Lung (tissue), 12 donors: Measurements from ENCODE around the gene FIGN. TPM values are rescaled to one million over a fixed set of nuclear protein-coding genes. Genes with fewer than 3 reads are reported as not detected.

Source experiments
- ATAC-seq: fragments of 200-7000 bp; cut with Tn5 transposase; one replicate; pipeline ENCODE4 v1.9.1; 2020; ENCODE audit warnings: moderate number of reproducible peaks; ENCODE audit not compliant: insufficient read depth, low FRiP score
- DNase-seq, 3 donors: peaks; one replicate each; pipeline ENCODE4 v3.0.0-alpha.2; 2013 to 2017
- H3K27ac ChIP-seq, 2 donors: one replicate each; pipeline ENCODE4 v1.5.1; 2013; ENCODE audit warnings: mild to moderate bottlenecking in 2 of 2, moderate library complexity in 2 of 2, control low read depth in 1 of 2, inconsistent platforms in 1 of 2, low read depth in 1 of 2, low read length in 1 of 2
- H3K27me3 ChIP-seq, 3 donors: one replicate each; pipeline ENCODE4 v1.5.1; 2013; ENCODE audit warnings: low read length in 2 of 3; ENCODE audit not compliant: control insufficient read depth in 3 of 3, insufficient read depth in 3 of 3
- H3K36me3 ChIP-seq, 4 donors: one replicate each; pipeline ENCODE4 v1.5.1; 2013; ENCODE audit warnings: low read length in 4 of 4, mild to moderate bottlenecking in 1 of 4, moderate library complexity in 1 of 4; ENCODE audit not compliant: control insufficient read depth in 4 of 4, insufficient read depth in 4 of 4
- H3K4me1 ChIP-seq, 5 donors: one replicate each; pipeline ENCODE4 v1.5.1; 2013; ENCODE audit warnings: low read length in 5 of 5, mild to moderate bottlenecking in 2 of 5, moderate library complexity in 1 of 5; ENCODE audit not compliant: control insufficient read depth in 5 of 5, insufficient read depth in 5 of 5
- H3K4me3 ChIP-seq: one replicate; pipeline ENCODE4 v1.5.1; 2013; ENCODE audit warnings: mild to moderate bottlenecking, control low read depth, moderate library complexity
- H3K9ac ChIP-seq, 2 donors: one replicate each; pipeline ENCODE4 v1.5.1; 2013; ENCODE audit warnings: low read length in 2 of 2, control low read depth in 1 of 2; ENCODE audit not compliant: insufficient read depth in 1 of 2
- H3K9me3 ChIP-seq, 4 donors: one replicate each; pipeline ENCODE4 v1.5.1; 2013; ENCODE audit warnings: low read length in 3 of 4, mild to moderate bottlenecking in 1 of 4, moderate library complexity in 1 of 4; ENCODE audit not compliant: control insufficient read depth in 4 of 4, insufficient read depth in 3 of 4
- WGBS, 2 donors: extraction: QIAGEN DNeasy Blood & Tissue Kit; methylation state at CpG; one replicate each; pipeline ENCODE4 v1.1.7; 2013; 5-methylcytosine and 5-hydroxymethylcytosine counted together
- polyA plus RNA-seq, 2 donors: library from polyadenylated mRNA; stranded (reverse); fragments of 200-250 nt; gene quantifications; one replicate each; pipeline ENCODE4 v1.2.1, GENCODE V29; 2013
- total RNA-seq, 2 donors: library from RNA; depleted of rRNA in 1 of 2; stranded (reverse); fragments of >200 nt in 1 of 2; gene quantifications; one replicate each; pipeline ENCODE4 v1.2.1, GENCODE V29; 2014 to 2021
- TF ChIP-seq, protein P1 (sequence below): IDR thresholded peaks from 2 replicates; pipeline ENCODE4 v1.5.1; 2012; ENCODE audit warnings: mild to moderate bottlenecking; ENCODE audit errors: control extremely low read depth, extremely low read depth
- donor health status: control.
- donor health status: control.
- donor health status: Bipolar disorder and iron deficiency.
- donor health status: healthy.
- donor health status: DM: yes; HTN: yes; CAD: no.

The FIGN gene
- total and polyA plus RNA-seq, 4 donors: 0.42 to 6.5 (median 3.0) TPM

DNA sequence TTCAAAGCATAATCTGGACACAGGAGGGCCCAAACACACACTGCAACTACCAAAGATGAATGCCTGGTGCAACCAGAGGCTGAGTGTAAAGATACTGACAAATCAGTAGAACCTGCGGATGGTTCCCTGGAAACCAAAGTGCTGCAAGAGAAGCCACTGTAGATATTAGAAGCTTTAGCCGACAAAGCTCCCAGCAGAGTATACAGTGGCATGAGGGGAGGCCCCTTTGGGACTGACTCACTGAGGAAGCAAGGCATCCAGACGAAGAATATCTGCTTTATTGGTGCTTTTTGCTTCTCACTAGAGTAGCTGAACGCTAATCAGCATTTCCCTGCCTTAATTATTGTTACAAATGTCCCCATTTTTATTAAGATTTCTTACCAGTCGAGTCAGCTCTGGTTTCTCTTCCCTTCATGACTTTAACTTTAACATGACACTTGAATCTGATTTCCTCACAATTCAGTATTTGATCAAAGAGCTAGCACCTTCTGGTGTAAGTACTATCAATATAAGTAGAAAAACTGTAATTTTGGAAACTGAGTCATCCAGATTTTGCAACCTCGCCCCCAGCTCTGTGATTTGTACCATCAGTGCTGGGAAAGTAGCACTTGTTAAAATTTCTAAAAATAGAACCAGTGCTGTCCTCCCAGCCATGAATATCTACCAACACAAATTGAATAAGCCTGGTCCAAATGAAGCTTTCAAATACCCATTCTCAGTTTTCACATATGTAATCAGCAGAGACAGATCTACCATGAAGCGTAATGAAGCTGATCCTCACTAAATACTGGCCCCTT lies 34.2 kb downstream of the FIGN start:
- ATAC-seq (no peak), DNase-seq (no peak)
- Histone ChIP-seq H3K4me3 (no peak overlapping the region), H3K36me3 (no peaks in the 10 kb centered on the region), H3K27ac (peak overlapping the region in 1 of 2 donors; percentile 68), H3K9ac (no peak overlapping the region), H3K9me3 (no peaks in the 10 kb centered on the region), H3K4me1 (peaks cover 0 to 11% (median 0%) of the 10 kb centered on the region in 5 donors), H3K27me3 (no peaks in the 10 kb centered on the region)
- 71 to 75% methylated on average over 7 of the region's 7 CpGs for WGBS, 2 donors
- TF ChIP-seq, protein P1, sequence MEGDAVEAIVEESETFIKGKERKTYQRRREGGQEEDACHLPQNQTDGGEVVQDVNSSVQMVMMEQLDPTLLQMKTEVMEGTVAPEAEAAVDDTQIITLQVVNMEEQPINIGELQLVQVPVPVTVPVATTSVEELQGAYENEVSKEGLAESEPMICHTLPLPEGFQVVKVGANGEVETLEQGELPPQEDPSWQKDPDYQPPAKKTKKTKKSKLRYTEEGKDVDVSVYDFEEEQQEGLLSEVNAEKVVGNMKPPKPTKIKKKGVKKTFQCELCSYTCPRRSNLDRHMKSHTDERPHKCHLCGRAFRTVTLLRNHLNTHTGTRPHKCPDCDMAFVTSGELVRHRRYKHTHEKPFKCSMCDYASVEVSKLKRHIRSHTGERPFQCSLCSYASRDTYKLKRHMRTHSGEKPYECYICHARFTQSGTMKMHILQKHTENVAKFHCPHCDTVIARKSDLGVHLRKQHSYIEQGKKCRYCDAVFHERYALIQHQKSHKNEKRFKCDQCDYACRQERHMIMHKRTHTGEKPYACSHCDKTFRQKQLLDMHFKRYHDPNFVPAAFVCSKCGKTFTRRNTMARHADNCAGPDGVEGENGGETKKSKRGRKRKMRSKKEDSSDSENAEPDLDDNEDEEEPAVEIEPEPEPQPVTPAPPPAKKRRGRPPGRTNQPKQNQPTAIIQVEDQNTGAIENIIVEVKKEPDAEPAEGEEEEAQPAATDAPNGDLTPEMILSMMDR: no peak

DNA sequence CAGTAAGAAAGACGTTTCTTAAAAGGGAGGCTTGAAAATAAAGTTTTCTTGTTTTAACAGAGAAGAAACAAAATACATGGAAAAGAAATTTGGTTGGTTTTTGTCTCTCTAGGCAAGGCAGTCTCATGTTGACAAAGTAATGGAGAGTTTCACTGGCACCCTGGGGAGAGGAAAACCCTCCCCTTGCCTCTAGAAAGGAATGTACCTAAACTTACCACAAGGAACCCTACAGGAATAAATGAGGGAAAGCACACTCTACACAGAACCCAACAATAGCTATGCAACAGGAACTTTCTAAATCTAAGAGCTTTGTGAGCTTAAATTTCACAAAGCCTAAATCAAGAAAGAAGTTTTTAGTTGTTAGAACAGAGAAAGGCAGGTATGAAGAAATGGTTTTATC lies 37.0 kb downstream of the FIGN start:
- ATAC-seq: no peak
- no peak for DNase-seq
- no peaks in the 10 kb centered on the region for H3K9me3 ChIP-seq
- TF ChIP-seq, protein P1: no peak
- no peaks in the 10 kb centered on the region for H3K36me3 ChIP-seq
- WGBS, 2 donors: 62 to 64% methylated on average over 1 of the region's 1 CpG
- H3K27ac ChIP-seq: peak overlapping the region in 1 of 2 donors; percentile 50
- no peaks in the 10 kb centered on the region for H3K27me3 ChIP-seq
- H3K9ac ChIP-seq: no peak overlapping the region
- no peak overlapping the region for H3K4me3 ChIP-seq
- H3K4me1 ChIP-seq: peaks cover 0 to 11% (median 0%) of the 10 kb centered on the region in 5 donors

DNA sequence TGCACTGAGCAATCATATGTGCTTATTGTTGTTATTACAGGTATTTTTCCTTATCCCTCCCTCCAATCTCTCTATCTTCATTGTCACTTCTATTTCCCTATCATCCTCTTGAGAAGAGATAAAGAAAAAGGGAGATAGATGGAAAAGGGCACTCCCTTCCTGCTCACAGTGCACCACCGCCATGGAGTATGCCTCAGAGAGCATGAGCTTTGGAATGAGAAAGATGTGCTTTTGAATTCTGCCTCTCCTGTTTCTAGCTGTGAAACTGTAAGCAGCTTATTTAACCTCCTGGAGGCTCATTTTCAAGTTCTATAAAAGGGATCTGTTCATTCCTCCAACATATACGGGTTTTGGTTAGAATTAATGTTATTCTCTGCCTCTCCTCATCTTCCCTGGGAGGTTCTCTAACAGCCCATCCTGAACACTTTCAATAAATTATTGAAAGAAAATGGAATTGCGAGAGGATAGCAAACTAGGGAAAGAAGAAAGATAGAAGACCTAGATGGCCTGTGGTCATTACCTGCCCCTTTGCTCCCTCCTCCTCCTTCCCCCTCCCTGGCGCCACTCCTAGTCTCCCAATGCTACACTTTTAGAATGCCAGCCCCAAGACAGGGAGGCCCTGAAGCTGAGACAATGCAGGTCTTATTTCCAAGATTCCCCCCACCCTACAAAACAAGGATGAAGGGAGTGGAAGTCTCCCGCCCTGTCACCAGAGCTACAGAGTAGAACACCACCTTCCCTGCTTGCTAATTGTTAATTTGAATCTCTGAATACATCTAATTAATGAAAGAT lies 37.8 kb downstream of the FIGN start:
- ATAC-seq (no peak), DNase-seq (no peak)
- Histone ChIP-seq H3K27me3 (no peaks in the 10 kb centered on the region), H3K4me1 (peaks cover 0 to 13% (median 0%) of the 10 kb centered on the region in 5 donors), H3K4me3 (no peak overlapping the region), H3K27ac (no peak overlapping the region), H3K36me3 (no peaks in the 10 kb centered on the region), H3K9me3 (no peaks in the 10 kb centered on the region), H3K9ac (no peak overlapping the region)
- TF ChIP-seq, protein P1: no peak
- 88 to 89% methylated on average over 5 of the region's 5 CpGs for WGBS, 2 donors
